NCI-H1694 treated with DMSO at 0.1 percent for 48 hours (cell line): ENCODE results near the gene PPM1H.

Experiments
- DNase-seq: peaks from one replicate; lab custom pipeline; 2025; lab: John Stamatoyannopoulos, UW

Gene PPM1H

DNA sequence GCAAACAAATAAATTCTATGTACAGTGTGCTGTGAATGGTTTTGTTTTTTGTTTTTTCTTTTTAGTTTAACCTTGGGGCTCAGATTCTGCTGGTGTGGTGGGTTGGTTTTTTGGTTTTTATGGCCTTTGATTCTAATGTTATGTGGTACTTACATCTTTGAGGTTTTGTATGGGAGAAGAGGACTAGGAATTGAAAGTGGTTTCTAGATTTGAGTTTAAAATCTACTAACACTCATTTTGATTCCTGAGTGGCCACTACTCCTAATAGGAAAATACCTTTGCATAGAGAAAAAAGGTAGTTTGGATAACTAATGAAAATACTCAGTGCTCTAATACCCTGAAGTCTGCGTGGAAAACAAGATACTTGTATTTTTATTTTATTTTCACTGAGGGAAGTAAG lies 330.6 kb downstream of the PPM1H start:
- no peak for DNase-seq

DNA sequence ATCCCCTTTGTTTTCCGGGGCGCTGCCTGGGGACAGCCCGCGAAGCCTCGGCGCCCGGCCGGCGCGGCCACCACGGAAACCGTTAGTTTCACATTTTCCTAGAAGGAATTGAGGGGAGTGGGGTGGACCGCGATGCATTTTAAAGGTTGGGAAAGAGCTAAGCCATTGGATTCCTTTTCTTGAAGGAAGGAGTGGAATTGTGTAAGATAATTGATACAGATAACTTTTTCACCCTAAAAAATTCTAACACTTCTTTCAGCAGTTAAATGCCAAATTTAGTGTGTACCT lies 331.2 kb downstream of the PPM1H start:
- no peak for DNase-seq

DNA sequence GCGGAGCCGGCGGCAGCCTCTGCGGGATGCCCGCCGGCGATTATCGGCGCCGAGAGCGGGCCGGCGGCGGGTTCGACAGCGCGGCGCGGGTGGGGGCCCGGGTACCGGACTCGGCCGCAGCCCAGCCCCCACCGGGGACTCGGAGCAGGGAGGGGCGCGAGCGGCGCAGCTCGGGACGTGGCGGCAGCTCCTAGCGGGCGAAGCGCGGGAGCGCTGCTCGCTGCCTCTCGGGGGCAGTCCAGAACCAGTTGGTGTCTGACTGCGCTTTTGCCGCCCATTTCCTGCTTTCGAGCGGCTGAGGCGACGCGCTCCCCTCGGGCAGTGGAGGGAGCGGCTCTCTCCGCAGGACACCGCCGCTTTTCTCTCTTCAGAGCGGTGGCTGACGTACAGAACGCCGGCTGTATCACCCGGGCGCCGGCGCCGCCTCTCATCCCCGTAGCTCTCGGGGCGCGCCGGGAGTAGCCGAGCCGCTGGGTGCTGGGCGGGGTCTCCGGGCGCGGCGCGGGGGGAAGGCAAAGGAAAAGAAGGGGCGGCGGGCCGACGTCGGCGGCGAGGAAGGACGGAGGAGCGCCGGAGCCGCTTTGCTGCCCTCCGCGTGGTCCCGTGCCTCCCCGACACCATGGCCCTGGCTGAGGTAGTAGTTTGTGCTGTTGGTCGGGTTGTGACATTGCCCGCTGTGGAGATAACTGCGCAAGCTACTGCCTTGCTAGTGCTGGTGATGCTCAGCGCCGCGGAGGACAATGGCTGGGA lies 331.7 kb downstream of the PPM1H start:
- DNase-seq: peak; percentile 67

- peak; percentile 80 for DNase-seq
Measured at GRCh38 chr12:62602255-62603060, 332.5 kb downstream of the PPM1H start.

GRCh38 chr12:62601765-62602164 lies 333.2 kb downstream of the PPM1H start:
- DNase-seq: no peak

GRCh38 chr12:62599854-62600437 lies 335.0 kb downstream of the PPM1H start:
- DNase-seq: no peak

DNA sequence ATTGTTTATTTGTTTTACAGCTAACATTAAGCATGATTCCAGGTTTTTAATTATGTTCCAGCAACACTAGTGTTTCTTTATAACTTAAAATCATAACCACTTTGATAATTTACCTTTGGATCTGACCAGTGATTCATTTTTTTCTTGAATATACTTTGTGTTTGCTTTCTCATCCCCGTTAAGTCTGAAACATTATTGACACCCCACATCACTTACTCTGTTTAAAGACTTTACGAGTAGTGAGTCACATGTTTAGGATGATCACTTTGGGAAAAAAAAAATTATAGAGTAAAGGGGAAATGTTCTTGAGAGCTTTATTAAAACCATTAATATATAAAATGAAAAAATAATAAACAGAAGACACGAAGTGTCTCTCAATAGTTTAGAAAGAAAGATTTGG lies 336.1 kb downstream of the PPM1H start:
- DNase-seq: no peak

GRCh38 chr12:62597253-62597652 lies 337.7 kb downstream of the PPM1H start:
- DNase-seq: no peak
